ENCODE measurements around the gene GRIA3. TPM values are rescaled to one million over a fixed set of nuclear protein-coding genes. Genes with fewer than 3 reads are reported as not detected.

Gene GRIA3
- total and polyA plus RNA-seq, 9 donors, result 1.2 to 11.2 (median 4.2) TPM

DNA sequence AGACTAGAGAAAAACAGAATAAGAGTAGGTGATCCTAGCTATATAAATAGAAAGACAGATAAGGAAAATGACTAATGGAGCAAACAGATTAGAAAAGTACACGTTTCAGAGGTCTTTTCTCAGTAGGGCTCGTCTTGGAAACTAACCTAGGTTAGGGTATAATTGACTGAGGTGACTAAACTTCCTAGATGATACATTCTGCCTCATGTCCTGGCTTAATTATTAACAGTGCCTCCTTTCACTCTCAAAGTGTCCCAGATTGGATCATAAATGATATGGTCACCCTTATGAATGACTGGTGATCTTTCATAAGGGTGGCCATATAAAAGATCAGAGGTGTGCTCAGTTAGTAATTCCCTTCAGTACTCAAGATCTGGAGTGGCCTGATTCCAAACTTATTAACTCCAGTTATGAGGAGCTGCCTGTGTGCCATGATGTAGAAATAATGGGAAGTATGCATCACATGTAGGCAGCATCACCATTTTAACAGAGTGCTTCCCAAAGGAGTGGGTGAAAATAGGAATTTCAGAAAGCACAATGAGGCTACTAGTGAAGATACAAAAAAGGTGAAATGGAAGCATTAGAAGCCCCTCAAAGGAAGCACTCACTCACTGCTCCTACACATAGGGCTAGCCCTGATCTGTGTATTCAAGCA, 14.7 kb upstream of the GRIA3 start:
- no peaks in the 10 kb centered on the region for H3K4me1 ChIP-seq (ENCODE audit: insufficient read depth)
- H3K27ac ChIP-seq, result no peak overlapping the region
- no peak overlapping the region for H3K4me3 ChIP-seq
- intact Hi-C loops (cut with DNase I), result no loop called here
- WGBS, 3 donors, result 23 to 25% (median 23%) methylated on average over 2 of the region's 2 CpGs
- no peaks in the 10 kb centered on the region for H3K9me3 ChIP-seq
- H3K36me3 ChIP-seq, result no peaks in the 10 kb centered on the region
- no peak for DNase-seq
- no peaks in the 10 kb centered on the region for H3K27me3 ChIP-seq
- no peak for TF ChIP-seq POLR2A (IDR thresholded peaks at IDR 0.05)

DNA sequence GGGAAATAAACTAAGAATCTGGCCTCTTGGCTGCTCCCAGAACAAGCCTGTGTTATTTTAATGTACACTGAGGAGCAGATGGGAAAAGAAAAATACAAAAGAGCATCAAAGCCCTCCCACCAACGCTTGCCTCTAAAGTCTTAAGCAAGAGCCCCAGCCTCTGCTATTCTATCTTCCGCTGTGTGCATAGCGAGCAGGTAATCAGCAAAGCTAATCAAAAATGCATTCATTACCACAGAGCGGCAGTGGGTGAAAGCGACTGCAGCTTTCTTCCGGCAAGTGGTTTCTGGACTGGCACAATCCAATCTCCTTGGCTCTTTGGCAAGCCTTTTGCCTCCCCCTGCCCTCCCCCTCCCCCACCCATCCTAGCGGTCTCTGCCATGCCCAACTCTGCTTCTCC, 13.5 kb upstream of the GRIA3 start:
- TF ChIP-seq, protein P1, sequence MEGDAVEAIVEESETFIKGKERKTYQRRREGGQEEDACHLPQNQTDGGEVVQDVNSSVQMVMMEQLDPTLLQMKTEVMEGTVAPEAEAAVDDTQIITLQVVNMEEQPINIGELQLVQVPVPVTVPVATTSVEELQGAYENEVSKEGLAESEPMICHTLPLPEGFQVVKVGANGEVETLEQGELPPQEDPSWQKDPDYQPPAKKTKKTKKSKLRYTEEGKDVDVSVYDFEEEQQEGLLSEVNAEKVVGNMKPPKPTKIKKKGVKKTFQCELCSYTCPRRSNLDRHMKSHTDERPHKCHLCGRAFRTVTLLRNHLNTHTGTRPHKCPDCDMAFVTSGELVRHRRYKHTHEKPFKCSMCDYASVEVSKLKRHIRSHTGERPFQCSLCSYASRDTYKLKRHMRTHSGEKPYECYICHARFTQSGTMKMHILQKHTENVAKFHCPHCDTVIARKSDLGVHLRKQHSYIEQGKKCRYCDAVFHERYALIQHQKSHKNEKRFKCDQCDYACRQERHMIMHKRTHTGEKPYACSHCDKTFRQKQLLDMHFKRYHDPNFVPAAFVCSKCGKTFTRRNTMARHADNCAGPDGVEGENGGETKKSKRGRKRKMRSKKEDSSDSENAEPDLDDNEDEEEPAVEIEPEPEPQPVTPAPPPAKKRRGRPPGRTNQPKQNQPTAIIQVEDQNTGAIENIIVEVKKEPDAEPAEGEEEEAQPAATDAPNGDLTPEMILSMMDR (IDR thresholded peaks at IDR 0.05), result no peak
- TF ChIP-seq EP300 (IDR thresholded peaks at IDR 0.05) (no peak), POLR2A (IDR thresholded peaks at IDR 0.05) (no peak)
- Histone ChIP-seq H3K27ac (no peak overlapping the region), H3K9me3 (no peaks in the 10 kb centered on the region), H3K27me3 (no peaks in the 10 kb centered on the region), H3K4me1 (ENCODE audit: insufficient read depth) (no peaks in the 10 kb centered on the region), H3K4me3 (no peak overlapping the region), H3K36me3 (no peaks in the 10 kb centered on the region)
- no peak for DNase-seq
- intact Hi-C loops (cut with DNase I), result no loop called here
- 62 to 77% (median 70%) methylated on average over 7 of the region's 7 CpGs for WGBS, 3 donors

DNA sequence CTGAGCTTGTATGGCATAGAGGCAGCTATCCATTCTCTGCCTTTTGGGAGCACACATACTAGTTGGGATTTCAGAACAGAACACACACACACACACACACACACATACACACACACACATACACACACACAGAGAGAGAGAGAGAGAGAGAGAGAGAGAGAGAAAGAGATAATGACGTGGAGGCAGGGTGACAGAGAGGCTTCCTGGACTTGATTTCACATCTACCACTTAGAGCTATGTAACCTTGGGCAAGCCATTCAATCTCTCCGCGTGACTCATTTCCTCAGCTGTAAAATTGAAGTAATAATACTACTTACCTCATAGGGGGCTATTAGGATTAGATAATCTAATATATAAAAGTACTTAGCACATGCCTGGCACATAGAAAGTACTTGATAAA, 12.3 kb upstream of the GRIA3 start:
- Histone ChIP-seq H3K4me1 (ENCODE audit: insufficient read depth) (no peaks in the 10 kb centered on the region), H3K9me3 (no peaks in the 10 kb centered on the region), H3K4me3 (no peak overlapping the region), H3K27ac (no peak overlapping the region), H3K36me3 (no peaks in the 10 kb centered on the region), H3K27me3 (no peaks in the 10 kb centered on the region)
- DNase-seq, result no peak
- intact Hi-C loops (cut with DNase I), result no loop called here
- 48 to 68% (median 64%) methylated on average over 3 of the region's 3 CpGs for WGBS, 3 donors
- no peak for TF ChIP-seq EP300 (IDR thresholded peaks at IDR 0.05)
- no peak for TF ChIP-seq POLR2A (IDR thresholded peaks at IDR 0.05)
- TF ChIP-seq, protein P1 (IDR thresholded peaks at IDR 0.05), result no peak

DNA sequence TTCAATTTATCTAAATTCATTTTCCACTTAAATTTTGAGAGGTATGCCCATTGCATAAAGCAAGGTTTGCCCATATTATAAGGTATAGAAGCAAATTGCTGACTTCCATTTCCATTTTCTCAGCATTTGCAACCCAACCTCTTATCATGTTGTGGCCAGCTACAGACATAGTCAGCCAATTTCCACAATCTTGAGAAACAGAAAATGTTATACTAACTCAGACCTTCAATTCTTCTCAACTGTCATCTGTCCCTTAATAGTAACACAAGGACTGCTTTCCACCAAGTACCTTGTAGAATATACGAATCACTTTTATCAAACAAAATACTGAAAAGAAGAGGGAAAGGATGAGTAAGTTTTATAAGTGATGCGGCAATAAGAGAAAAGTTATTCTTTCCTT, 11.2 kb upstream of the GRIA3 start:
- 70 to 75% (median 74%) methylated on average over 2 of the region's 2 CpGs for WGBS, 3 donors
- no peak for DNase-seq
- Histone ChIP-seq H3K4me3 (no peak overlapping the region), H3K4me1 (ENCODE audit: insufficient read depth) (no peaks in the 10 kb centered on the region), H3K27me3 (no peaks in the 10 kb centered on the region), H3K9me3 (no peaks in the 10 kb centered on the region), H3K36me3 (no peaks in the 10 kb centered on the region), H3K27ac (no peak overlapping the region)
- TF ChIP-seq POLR2A (IDR thresholded peaks at IDR 0.05) (no peak), EP300 (IDR thresholded peaks at IDR 0.05) (no peak)
- TF ChIP-seq, protein P1 (IDR thresholded peaks at IDR 0.05), result no peak
- intact Hi-C loops (cut with DNase I), result no loop called here

DNA sequence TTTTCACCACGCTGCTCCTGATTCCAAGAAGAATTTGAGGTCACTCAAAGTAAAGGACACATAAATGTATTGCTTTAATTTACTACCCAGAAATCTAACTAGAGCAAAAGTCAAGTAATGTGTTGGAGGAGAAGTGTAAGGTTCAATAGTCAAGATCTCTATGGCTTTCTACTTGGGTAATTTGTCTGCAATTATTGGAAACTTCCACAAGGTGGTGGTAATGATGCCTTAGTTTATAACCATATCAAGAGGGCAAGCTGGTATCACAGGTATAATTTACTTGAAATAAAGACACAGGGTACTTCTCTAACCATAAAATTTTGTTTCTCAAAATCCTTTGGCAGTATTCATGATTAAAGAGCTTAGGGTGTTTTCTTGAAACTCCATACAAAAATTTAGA, 10.2 kb upstream of the GRIA3 start:
- Histone ChIP-seq H3K9me3 (no peaks in the 10 kb centered on the region), H3K27ac (no peak overlapping the region), H3K4me3 (no peak overlapping the region), H3K4me1 (ENCODE audit: insufficient read depth) (no peaks in the 10 kb centered on the region), H3K27me3 (no peaks in the 10 kb centered on the region), H3K36me3 (no peaks in the 10 kb centered on the region)
- intact Hi-C loops (cut with DNase I), result no loop called here
- no peak for DNase-seq
- TF ChIP-seq POLR2A (IDR thresholded peaks at IDR 0.05) (no peak), EP300 (IDR thresholded peaks at IDR 0.05) (no peak)
- TF ChIP-seq, protein P1 (IDR thresholded peaks at IDR 0.05), result no peak
- whole genome bisulfite sequencing, 3 donors, result 14 to 23% (median 15%) methylated on average over 1 of the region's 1 CpG
